GM12891 (cell line): ENCODE results near the gene ECI2.

Source experiments
- DNase-seq: peaks from one replicate; pipeline ENCODE4 v3.0.0; 2011; ENCODE audit warnings: low spot score; ENCODE audit not compliant: insufficient read length
- FAIRE-seq: peaks from 2 replicates; lab custom pipeline; 2011; peaks lifted over from hg19 to GRCh38; lab: Jason Lieb, UNC
- POLR2A ChIP-seq: IDR thresholded peaks from 2 replicates; pipeline ENCODE4 v1.6.1; 2011; ENCODE audit warnings: low read depth, low read length, control low read depth
- POLR2AphosphoS5 ChIP-seq: IDR thresholded peaks from 2 replicates; pipeline ENCODE4 v1.6.1; 2011; ENCODE audit warnings: low read depth, low read length, control low read depth
- TAF1 ChIP-seq: IDR thresholded peaks from 2 replicates; pipeline ENCODE4 v1.6.1; 2011; ENCODE audit warnings: low read depth, low read length, control low read depth

The ECI2 gene

DNA sequence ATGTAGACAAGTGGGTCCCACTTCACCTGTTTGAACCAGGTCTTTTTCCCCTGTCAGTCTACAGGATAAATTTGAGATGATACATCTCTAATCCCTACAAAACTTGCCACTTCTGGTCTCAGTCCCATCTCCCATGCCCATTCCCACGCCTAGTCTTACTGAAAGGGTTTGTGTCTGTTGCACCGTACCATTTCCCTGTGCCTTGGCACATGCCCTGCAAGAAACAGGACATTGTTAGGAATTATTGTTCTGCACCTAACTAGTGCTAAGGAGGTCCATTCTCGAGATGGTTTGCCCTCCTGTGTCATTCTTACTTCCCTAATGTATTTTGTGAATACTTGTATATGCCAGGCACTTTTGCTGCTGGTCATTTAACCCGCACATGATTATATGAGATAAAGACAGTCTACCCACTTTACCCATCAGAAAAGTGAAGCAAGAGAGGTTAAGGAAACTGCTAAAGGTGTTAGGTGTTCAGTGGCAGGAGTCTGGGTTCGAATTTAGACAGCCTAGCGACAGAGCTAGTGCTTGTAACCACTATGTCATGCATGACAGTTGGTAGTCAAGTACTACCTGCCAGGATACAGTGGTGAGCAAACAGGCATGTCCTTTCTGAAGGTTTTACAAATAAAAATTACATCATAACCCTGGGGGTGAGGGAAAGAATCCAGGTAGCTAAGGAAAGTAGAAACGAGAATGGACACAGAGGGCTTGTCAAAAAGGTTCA is 69.2 kb downstream of the ECI2 start:
- FAIRE-seq (no peak), DNase-seq (no peak)
- TF ChIP-seq TAF1 (no peak), POLR2AphosphoS5 (peak; percentile 50; the same call in 1 of the 2 replicates), POLR2A (0 out of 2 replicates have a peak, but pooled peaks have one; percentile 32)
